WTC11 (cell line): ENCODE measurements around the gene SEMA5B. TPM values are rescaled to one million over a fixed set of nuclear protein-coding genes. Genes with fewer than 3 reads are reported as not detected.

Experiments
- ATAC-seq: fragments of 200-7000 bp; cut with Tn5 transposase; 2 replicates; pipeline ENCODE4 v1.10.0; 2021; ENCODE audit warnings: mild to moderate bottlenecking, moderate library complexity
- CTCF ChIA-PET: fragments of 300-600 bp; sonication (Branson Sonifier 250); formaldehyde crosslinking; loops from one replicate; lab custom pipeline; 2021; ENCODE audit warnings: antibody characterized with exemption; lab: Charles Lee
- POLR2A ChIA-PET: fragments of 350-600 bp; sonication (Branson Sonifier 250); formaldehyde crosslinking; loops from one replicate; lab custom pipeline; 2021; ENCODE audit warnings: antibody characterized with exemption; lab: Charles Lee
- DNase-seq: peaks from one replicate; pipeline ENCODE4 v3.0.0; 2021; ENCODE audit warnings: low spot score
- H3K27ac Mint-ChIP-seq: 2 replicates; pipeline ENCODE4 v1.8.0; 2021; ENCODE audit warnings: mixed read lengths
- H3K27me3 Mint-ChIP-seq: 2 replicates; pipeline ENCODE4 v1.8.0; 2021; ENCODE audit warnings: low read depth, mild to moderate bottlenecking, moderate library complexity, mixed read lengths
- H3K36me3 Mint-ChIP-seq: 2 replicates; pipeline ENCODE4 v1.8.0; 2021; ENCODE audit warnings: mixed read lengths
- H3K4me1 Mint-ChIP-seq: 2 replicates; pipeline ENCODE4 v1.8.0; 2022; ENCODE audit warnings: mixed read lengths
- H3K4me3 Mint-ChIP-seq: 2 replicates; pipeline ENCODE4 v1.8.0; 2021; ENCODE audit warnings: mild to moderate bottlenecking, moderate library complexity, mixed read lengths
- H3K9me3 Mint-ChIP-seq: 2 replicates; pipeline ENCODE4 v1.8.0; 2021; ENCODE audit warnings: mixed read lengths
- ARID4B ChIP-seq: sonication (generic); formaldehyde crosslinking; IDR thresholded peaks from 2 replicates; pipeline ENCODE4 v1.8.0; 2023; ENCODE audit warnings: missing genetic modification reagents, mild to moderate bottlenecking, borderline replicate concordance
- ATF2 ChIP-seq: sonication (generic); formaldehyde crosslinking; IDR thresholded peaks from 2 replicates; pipeline ENCODE4 v1.8.1; 2022; ENCODE audit warnings: low read depth, missing genetic modification reagents, borderline replicate concordance
- CBFB ChIP-seq: sonication (generic); formaldehyde crosslinking; IDR thresholded peaks from 2 replicates; pipeline ENCODE4 v1.8.1; 2022; ENCODE audit warnings: mild to moderate bottlenecking, low read depth, missing genetic modification reagents
- CREM ChIP-seq: sonication (generic); formaldehyde crosslinking; IDR thresholded peaks from 2 replicates; pipeline ENCODE4 v1.8.1; 2022; ENCODE audit warnings: mild to moderate bottlenecking, missing genetic modification reagents, moderate library complexity
- GABPB1 ChIP-seq: sonication (generic); formaldehyde crosslinking; IDR thresholded peaks from 2 replicates; pipeline ENCODE4 v1.8.1; 2023; ENCODE audit warnings: mild to moderate bottlenecking, missing genetic modification reagents
- JUN ChIP-seq: sonication (generic); formaldehyde crosslinking; IDR thresholded peaks from 2 replicates; pipeline ENCODE4 v1.8.0; 2023; ENCODE audit warnings: mild to moderate bottlenecking, missing genetic modification reagents
- RELA ChIP-seq: sonication (generic); formaldehyde crosslinking; IDR thresholded peaks from 2 replicates; pipeline ENCODE4 v1.8.1; 2022; ENCODE audit warnings: missing genetic modification reagents, mild to moderate bottlenecking, borderline replicate concordance
- SMAD3 ChIP-seq: sonication (generic); formaldehyde crosslinking; IDR thresholded peaks from 2 replicates; pipeline ENCODE4 v1.8.0; 2022; ENCODE audit warnings: missing genetic modification reagents, mild to moderate bottlenecking, borderline replicate concordance
- ZNF281 ChIP-seq: sonication (generic); formaldehyde crosslinking; IDR thresholded peaks from 2 replicates; pipeline ENCODE4 v1.8.0; 2023; ENCODE audit warnings: mild to moderate bottlenecking, missing genetic modification reagents
- total RNA-seq: library from RNA; stranded (reverse); gene quantifications from 3 replicates; pipeline ENCODE4 v1.2.3, GENCODE V29; 2021
- TF ChIP-seq, protein P1 (sequence below): sonication (generic); formaldehyde crosslinking; IDR thresholded peaks from 2 replicates; pipeline ENCODE4 v1.8.0; 2023; ENCODE audit warnings: missing genetic modification reagents
- TF ChIP-seq, protein P2 (sequence below): sonication (generic); formaldehyde crosslinking; IDR thresholded peaks from 2 replicates; pipeline ENCODE4 v1.8.1; 2023; ENCODE audit warnings: mild to moderate bottlenecking, moderate library complexity, missing genetic modification reagents
- TF ChIP-seq, protein P3 (sequence below): fragments of 250-450 bp; sonication (Bioruptor Pico); IDR thresholded peaks from 2 replicates; pipeline ENCODE4 v1.9.0; 2021; ENCODE audit warnings: mild to moderate bottlenecking
- TF ChIP-seq, protein P4 (sequence below): sonication (generic); formaldehyde crosslinking; IDR thresholded peaks from 2 replicates; pipeline ENCODE4 v1.8.0; 2022; ENCODE audit warnings: mild to moderate bottlenecking, missing genetic modification reagents

The SEMA5B gene
- total RNA-seq, 1 experiment from 2014 or later: 20.7 TPM

DNA sequence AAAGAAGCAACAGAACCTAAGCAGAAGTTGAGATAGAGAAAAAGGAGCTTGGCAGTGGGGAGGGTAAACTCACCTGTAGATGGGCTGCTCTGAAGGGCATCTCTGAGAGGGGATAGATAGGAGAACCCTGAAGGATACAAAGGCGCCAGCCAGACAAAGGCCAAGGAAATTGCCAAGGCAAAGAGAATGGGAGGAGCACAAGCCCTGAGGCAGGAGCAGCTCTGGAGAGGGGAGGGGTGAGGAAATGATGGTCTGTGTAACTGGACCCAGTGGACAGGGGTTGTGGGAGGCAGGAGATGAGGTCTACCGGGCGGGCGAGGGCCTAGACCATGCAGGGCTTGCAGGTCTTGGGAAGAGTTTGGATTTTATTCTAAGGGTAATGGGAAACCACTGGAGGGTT lies 36.9 kb upstream of the SEMA5B start:
- ChIA-PET POLR2A (no interaction called here), CTCF (interaction anchor here (1.3 kb wide), 1 partner anchor 20 kb away, joined by 3 read pairs; no protein-coding TSS in a partner anchor)
- ATAC-seq: no peak
- Mint-ChIP-seq H3K9me3 (peaks cover 5% of the 10 kb centered on the region; the same call in 1 of the 2 replicates), H3K4me3 (no peak overlapping the region), H3K36me3 (no peaks in the 10 kb centered on the region), H3K27ac (no peak overlapping the region), H3K4me1 (peaks cover 26% of the 10 kb centered on the region), H3K27me3 (peaks cover 36% of the 10 kb centered on the region)
- TF ChIP-seq, protein P1, sequence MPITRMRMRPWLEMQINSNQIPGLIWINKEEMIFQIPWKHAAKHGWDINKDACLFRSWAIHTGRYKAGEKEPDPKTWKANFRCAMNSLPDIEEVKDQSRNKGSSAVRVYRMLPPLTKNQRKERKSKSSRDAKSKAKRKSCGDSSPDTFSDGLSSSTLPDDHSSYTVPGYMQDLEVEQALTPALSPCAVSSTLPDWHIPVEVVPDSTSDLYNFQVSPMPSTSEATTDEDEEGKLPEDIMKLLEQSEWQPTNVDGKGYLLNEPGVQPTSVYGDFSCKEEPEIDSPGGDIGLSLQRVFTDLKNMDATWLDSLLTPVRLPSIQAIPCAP (CRISPR knock-in tag): no peak
- TF ChIP-seq, protein P2, sequence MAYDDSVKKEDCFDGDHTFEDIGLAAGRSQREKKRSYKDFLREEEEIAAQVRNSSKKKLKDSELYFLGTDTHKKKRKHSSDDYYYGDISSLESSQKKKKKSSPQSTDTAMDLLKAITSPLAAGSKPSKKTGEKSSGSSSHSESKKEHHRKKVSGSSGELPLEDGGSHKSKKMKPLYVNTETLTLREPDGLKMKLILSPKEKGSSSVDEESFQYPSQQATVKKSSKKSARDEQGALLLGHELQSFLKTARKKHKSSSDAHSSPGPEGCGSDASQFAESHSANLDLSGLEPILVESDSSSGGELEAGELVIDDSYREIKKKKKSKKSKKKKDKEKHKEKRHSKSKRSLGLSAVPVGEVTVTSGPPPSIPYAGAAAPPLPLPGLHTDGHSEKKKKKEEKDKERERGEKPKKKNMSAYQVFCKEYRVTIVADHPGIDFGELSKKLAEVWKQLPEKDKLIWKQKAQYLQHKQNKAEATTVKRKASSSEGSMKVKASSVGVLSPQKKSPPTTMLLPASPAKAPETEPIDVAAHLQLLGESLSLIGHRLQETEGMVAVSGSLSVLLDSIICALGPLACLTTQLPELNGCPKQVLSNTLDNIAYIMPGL (CRISPR knock-in tag): no peak
- no peak for TF ChIP-seq CBFB
- TF ChIP-seq, protein P3, sequence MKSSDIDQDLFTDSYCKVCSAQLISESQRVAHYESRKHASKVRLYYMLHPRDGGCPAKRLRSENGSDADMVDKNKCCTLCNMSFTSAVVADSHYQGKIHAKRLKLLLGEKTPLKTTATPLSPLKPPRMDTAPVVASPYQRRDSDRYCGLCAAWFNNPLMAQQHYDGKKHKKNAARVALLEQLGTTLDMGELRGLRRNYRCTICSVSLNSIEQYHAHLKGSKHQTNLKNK (CRISPR knock-in tag): no peak
- TF ChIP-seq JUN (CRISPR knock-in tag): no peak
- TF ChIP-seq SMAD3 (CRISPR knock-in tag): no peak
- no peak for TF ChIP-seq ARID4B (CRISPR knock-in tag)
- TF ChIP-seq ATF2 (CRISPR knock-in tag): no peak
- TF ChIP-seq ZNF281 (CRISPR knock-in tag): no peak
- no peak for TF ChIP-seq GABPB1 (CRISPR knock-in tag)
- TF ChIP-seq CREM (CRISPR knock-in tag): no peak
- TF ChIP-seq, protein P4, sequence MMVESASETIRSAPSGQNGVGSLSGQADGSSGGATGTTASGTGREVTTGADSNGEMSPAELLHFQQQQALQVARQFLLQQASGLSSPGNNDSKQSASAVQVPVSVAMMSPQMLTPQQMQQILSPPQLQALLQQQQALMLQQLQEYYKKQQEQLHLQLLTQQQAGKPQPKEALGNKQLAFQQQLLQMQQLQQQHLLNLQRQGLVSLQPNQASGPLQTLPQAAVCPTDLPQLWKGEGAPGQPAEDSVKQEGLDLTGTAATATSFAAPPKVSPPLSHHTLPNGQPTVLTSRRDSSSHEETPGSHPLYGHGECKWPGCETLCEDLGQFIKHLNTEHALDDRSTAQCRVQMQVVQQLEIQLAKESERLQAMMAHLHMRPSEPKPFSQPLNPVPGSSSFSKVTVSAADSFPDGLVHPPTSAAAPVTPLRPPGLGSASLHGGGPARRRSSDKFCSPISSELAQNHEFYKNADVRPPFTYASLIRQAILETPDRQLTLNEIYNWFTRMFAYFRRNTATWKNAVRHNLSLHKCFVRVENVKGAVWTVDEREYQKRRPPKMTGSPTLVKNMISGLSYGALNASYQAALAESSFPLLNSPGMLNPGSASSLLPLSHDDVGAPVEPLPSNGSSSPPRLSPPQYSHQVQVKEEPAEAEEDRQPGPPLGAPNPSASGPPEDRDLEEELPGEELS (CRISPR knock-in tag): no peak
- no peak for TF ChIP-seq RELA (CRISPR knock-in tag)
- no peak for DNase-seq
